Measurements from ENCODE around the gene APOL6. TPM values are rescaled to one million over a fixed set of nuclear protein-coding genes. Genes with fewer than 3 reads are reported as not detected.

APOL6 gene
- total RNA-seq, 4 donors from 2014 or later, result 5.3 to 19.8 (median 13.0) TPM

DNA sequence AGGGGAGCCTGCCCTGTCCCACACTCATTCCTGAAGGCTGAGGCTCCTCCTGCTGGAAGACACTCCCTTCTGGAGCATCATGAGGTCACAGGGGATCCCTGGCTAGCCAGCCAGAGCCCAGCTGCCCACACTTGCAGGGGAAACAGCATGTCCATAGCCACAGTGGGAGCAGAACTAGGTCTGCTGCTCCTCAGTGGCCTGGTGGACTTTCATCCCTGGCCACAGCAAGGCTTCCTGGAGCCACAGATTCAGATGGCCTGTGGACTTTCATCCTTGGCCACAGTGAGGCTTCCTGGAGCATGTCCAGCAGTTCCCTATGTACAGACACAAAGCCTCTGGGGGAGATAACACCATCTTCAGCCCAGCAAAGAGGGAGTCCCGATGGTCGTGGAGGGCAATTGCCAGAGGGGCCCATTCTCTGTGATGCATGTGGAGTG, 5.9 kb upstream of the APOL6 start:
- Histone ChIP-seq H3K27me3 (no peaks in the 10 kb centered on the region), H3K27ac (no peak overlapping the region), H3K36me3 (no peaks in the 10 kb centered on the region), H3K4me1 (peaks cover 9 to 20% of the 10 kb centered on the region in 2 donors), H3K9me3 (no peaks in the 10 kb centered on the region), H3K4me3 (no peak overlapping the region)
- no peak for TF ChIP-seq POLR2A (IDR thresholded peaks at IDR 0.05)
- TF ChIP-seq, protein P1, sequence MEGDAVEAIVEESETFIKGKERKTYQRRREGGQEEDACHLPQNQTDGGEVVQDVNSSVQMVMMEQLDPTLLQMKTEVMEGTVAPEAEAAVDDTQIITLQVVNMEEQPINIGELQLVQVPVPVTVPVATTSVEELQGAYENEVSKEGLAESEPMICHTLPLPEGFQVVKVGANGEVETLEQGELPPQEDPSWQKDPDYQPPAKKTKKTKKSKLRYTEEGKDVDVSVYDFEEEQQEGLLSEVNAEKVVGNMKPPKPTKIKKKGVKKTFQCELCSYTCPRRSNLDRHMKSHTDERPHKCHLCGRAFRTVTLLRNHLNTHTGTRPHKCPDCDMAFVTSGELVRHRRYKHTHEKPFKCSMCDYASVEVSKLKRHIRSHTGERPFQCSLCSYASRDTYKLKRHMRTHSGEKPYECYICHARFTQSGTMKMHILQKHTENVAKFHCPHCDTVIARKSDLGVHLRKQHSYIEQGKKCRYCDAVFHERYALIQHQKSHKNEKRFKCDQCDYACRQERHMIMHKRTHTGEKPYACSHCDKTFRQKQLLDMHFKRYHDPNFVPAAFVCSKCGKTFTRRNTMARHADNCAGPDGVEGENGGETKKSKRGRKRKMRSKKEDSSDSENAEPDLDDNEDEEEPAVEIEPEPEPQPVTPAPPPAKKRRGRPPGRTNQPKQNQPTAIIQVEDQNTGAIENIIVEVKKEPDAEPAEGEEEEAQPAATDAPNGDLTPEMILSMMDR (IDR thresholded peaks at IDR 0.05), result no peak
- DNase-seq, result no peak
- intact Hi-C loops (cut with DNase I; ENCODE audit: low total_unique reads), result no loop called here

DNA sequence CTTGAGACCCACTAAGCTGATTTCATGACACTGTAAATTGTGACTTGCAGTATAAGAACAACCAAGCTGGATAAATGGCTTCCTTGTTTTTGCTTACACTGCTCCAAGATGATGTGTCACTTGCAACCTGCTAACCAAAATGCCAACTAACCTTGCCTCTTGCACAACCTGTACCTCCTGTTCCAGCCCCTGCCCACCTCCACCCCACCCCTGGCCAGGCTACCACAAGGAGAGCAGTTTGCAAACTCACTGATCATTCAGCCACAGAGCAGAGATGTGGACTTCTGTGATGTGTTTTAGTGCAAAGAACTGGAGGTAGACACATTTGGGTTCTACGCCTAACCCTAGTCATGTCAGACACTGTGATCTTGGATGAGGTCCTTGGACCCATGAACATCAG, 4.3 kb upstream of the APOL6 start:
- peaks cover 8 to 10% of the 10 kb centered on the region in 2 donors for H3K4me1 ChIP-seq
- no peak overlapping the region for H3K27ac ChIP-seq
- no peaks in the 10 kb centered on the region for H3K27me3 ChIP-seq
- no peaks in the 10 kb centered on the region for H3K36me3 ChIP-seq
- TF ChIP-seq POLR2A (IDR thresholded peaks at IDR 0.05), result no peak
- TF ChIP-seq, protein P1 (IDR thresholded peaks at IDR 0.05), result no peak
- H3K9me3 ChIP-seq, result no peaks in the 10 kb centered on the region
- no peak overlapping the region for H3K4me3 ChIP-seq
- no peak for DNase-seq
- intact Hi-C loops (cut with DNase I; ENCODE audit: low total_unique reads), result no loop called here

DNA sequence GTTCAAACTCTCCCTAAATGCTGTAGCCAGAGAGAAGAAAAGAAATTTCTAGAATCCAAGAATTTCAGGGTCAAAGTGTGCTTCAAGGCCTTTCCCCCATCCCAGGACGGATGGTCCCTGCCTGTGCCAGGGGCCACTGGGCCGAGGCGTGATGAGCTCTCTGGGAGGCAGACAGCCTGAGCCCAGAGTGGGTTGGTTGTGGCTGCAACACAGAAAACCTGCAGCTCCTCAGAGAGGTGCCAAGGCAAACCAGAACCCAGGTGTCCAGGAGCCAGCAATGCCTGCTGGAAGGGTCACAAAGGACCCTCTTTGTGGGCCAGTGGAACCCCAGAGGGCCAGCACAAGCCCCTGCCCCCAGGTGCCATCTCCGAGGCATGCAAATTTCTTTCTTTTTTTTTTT, 2.6 kb upstream of the APOL6 start:
- H3K4me1 ChIP-seq, result peaks cover 8 to 10% of the 10 kb centered on the region in 2 donors
- peak overlapping the region in 1 of 2 donors; percentile 5 for H3K27ac ChIP-seq
- TF ChIP-seq POLR2A (IDR thresholded peaks at IDR 0.05), result no peak
- TF ChIP-seq, protein P1 (IDR thresholded peaks at IDR 0.05), result no peak
- no peak for DNase-seq
- no peaks in the 10 kb centered on the region for H3K9me3 ChIP-seq
- H3K4me3 ChIP-seq, result no peak overlapping the region
- H3K36me3 ChIP-seq, result no peaks in the 10 kb centered on the region
- no peaks in the 10 kb centered on the region for H3K27me3 ChIP-seq
- intact Hi-C loops (cut with DNase I; ENCODE audit: low total_unique reads), result loop anchor here (5.0 kb wide), 1 partner anchor 272 kb away; no protein-coding TSS in a partner anchor

DNA sequence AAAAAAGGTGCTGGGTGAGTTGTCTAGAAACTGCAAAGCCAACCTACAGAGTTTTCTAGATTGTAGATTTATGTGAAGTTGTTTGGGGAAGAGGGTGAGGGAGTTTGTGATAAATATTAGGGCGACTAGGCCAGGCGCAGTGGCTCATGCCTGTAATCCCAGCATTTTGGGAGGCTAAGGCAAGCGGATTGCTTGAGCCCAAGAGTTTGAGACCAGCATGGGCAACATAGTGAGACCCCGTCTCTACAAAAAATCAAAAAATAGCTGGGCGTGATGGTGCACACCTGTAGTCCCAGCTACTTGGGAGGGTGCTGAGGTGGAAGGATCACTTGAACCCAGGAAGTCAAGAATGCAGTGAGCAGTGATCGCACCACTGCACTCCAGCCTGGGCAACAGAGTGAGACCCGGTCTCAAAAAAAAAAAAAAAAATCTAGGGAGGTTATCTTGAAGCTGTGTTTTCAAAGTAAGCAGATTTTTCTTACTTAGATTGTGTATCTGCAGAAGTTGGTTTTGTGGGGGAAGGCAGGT, 844 bp downstream of the APOL6 start:
- Histone ChIP-seq H3K4me3 (peak overlapping the region; percentile 65 to 69), H3K27ac (peak overlapping the region; percentile 88 to 89), H3K27me3 (no peaks in the 10 kb centered on the region), H3K36me3 (no peaks in the 10 kb centered on the region), H3K9me3 (no peaks in the 10 kb centered on the region), H3K4me1 (peaks cover 8 to 10% of the 10 kb centered on the region in 2 donors)
- TF ChIP-seq, protein P1 (IDR thresholded peaks at IDR 0.05), result no peak
- TF ChIP-seq POLR2A (IDR thresholded peaks at IDR 0.05), result no peak
- intact Hi-C loops (cut with DNase I; ENCODE audit: low total_unique reads), result loop anchor here (5.0 kb wide), 1 partner anchor 268 kb away; no protein-coding TSS in a partner anchor
- no peak for DNase-seq

DNA sequence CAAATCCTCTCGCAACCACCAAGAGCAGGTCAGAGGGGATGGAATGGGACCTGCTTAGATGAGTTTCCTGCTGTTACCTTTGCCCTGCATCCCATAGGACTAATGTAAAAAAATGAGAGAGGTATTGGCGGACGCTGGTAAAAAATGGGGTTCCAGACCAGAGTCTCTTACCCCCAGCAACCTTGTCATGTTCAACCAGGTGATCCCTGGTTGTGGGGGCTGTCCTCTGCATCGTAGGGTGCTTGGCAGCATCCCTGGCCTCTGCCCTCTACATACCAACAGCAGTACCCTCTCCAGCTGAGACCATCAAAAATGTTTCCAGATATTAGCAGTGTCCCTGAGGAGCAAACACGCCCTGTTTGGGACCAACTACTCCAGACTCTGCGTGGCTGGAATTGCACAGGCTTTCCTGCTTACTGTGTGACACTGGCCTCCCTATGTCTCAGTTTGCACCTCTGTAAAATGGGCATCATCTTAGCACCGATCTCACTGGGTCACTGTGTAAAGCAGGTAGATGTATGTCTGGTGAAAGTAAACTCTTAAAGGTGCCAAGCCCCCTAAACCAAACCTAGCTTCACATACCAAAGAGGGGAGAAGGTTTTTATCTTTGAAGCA, 1.5 kb downstream of the APOL6 start:
- intact Hi-C loops (cut with DNase I; ENCODE audit: low total_unique reads), result loop anchor here (5.0 kb wide), 1 partner anchor 268 kb away; no protein-coding TSS in a partner anchor
- peak overlapping the region in 1 of 2 donors; percentile 65 for H3K4me3 ChIP-seq

More for the DNA sequence above, 1.5 kb downstream of the APOL6 start:
- no peak for DNase-seq
- no peak for TF ChIP-seq POLR2A (IDR thresholded peaks at IDR 0.05)
- TF ChIP-seq, protein P1 (IDR thresholded peaks at IDR 0.05), result no peak
- Histone ChIP-seq H3K36me3 (no peaks in the 10 kb centered on the region), H3K27me3 (no peaks in the 10 kb centered on the region), H3K4me1 (peaks cover 8 to 10% of the 10 kb centered on the region in 2 donors), H3K27ac (peak overlapping the region; percentile 88 to 89), H3K9me3 (no peaks in the 10 kb centered on the region)

Measured in uterus (tissue), 4 donors.